A549 (cell line): ENCODE results near the gene KCNIP3. TPM values are rescaled to one million over a fixed set of nuclear protein-coding genes. Genes with fewer than 3 reads are reported as not detected.

ENCODE experiments used
- ATAC-seq, 2 experiments: fragments of 200-7000 bp in 1 of 2; fragments of >200 bp in 1 of 2; cut with Nextera tagmentation in 1 of 2; cut with Tn5 transposase in 1 of 2; 3 replicates each; pipeline versions ENCODE4 v1.8.0 to v1.9.1; 2018 to 2020; ENCODE audit warnings: mild to moderate bottlenecking in 1 of 2, moderate library complexity in 1 of 2
- CTCF ChIA-PET: fragments of 300-600 bp; sonication (Branson Sonifier 250); formaldehyde crosslinking; extraction: SDS; loops from one replicate; lab custom pipeline; 2021; ENCODE audit warnings: antibody characterized with exemption, inconsistent platforms; lab: Yijun Ruan, JAX
- POLR2A ChIA-PET: fragments of 350-600 bp; formaldehyde crosslinking; extraction: SDS; loops from one replicate; lab custom pipeline; 2021; ENCODE audit warnings: antibody characterized with exemption, inconsistent platforms; lab: Yijun Ruan, JAX
- DNase-seq, 2 experiments: peaks; one replicate each; pipeline versions ENCODE4 v3.0.0 to v3.0.0-alpha.2; 2011 to 2016; ENCODE audit warnings: low read depth in 1 of 2, low spot score in 1 of 2
- FAIRE-seq: peaks from 2 replicates; lab custom pipeline; 2011; peaks lifted over from hg19 to GRCh38; lab: Jason Lieb, UNC
- H3K27ac ChIP-seq, 2 experiments: fragments of >200 bp; sonication (Bioruptor Twin); formaldehyde crosslinking; 3 replicates each; pipeline ENCODE4 v1.5.1; 2016 to 2017
- H3K4me1 ChIP-seq: fragments of >200 bp; sonication (Bioruptor Twin); formaldehyde crosslinking; 3 replicates; pipeline ENCODE4 v1.6.1; 2016
- H3K4me2 ChIP-seq: fragments of >200 bp; sonication (Bioruptor Twin); formaldehyde crosslinking; 3 replicates; pipeline ENCODE4 v1.6.1; 2016
- H3K4me3 ChIP-seq: fragments of >200 bp; sonication (Bioruptor Twin); formaldehyde crosslinking; 3 replicates; pipeline ENCODE4 v1.5.1; 2016
- H3K9me3 ChIP-seq: fragments of >200 bp; sonication (Bioruptor Twin); formaldehyde crosslinking; 3 replicates; pipeline ENCODE4 v1.6.1; 2016
- BHLHE40 ChIP-seq: IDR thresholded peaks from 2 replicates; pipeline ENCODE4 v1.6.1; 2012; ENCODE audit warnings: low read depth, low read length, inconsistent platforms
- CBX2 ChIP-seq: fragments of 200-600 bp; sonication (generic); IDR thresholded peaks from 2 replicates; pipeline ENCODE4 v1.6.1; 2016; ENCODE audit warnings: low read depth, mild to moderate bottlenecking, borderline replicate concordance
- CHD2 ChIP-seq: fragments of 150-350 bp; IDR thresholded peaks from 2 replicates; pipeline ENCODE4 v1.6.1; 2014; ENCODE audit warnings: low read length; ENCODE audit not compliant: partially characterized antibody
- CTCF ChIP-seq: fragments of >200 bp; sonication (Bioruptor Twin); formaldehyde crosslinking; IDR thresholded peaks from 3 replicates; pipeline ENCODE4 v1.5.1; 2016
- ESRRA ChIP-seq: fragments of 150-350 bp; IDR thresholded peaks from 2 replicates; pipeline ENCODE4 v1.6.1; 2014; ENCODE audit warnings: mild to moderate bottlenecking, low read length, borderline replicate concordance
- GATA3 ChIP-seq: IDR thresholded peaks from 2 replicates; pipeline ENCODE4 v1.6.1; 2012; ENCODE audit warnings: borderline replicate concordance
- NPAS2 ChIP-seq: fragments of 250-450 bp; sonication (Bioruptor Pico); IDR thresholded peaks from 2 replicates; pipeline ENCODE4 v1.8.0; 2022; ENCODE audit warnings: mild to moderate bottlenecking, moderate library complexity, borderline replicate concordance
- RARB ChIP-seq: fragments of 250-450 bp; sonication (Bioruptor Pico); IDR thresholded peaks from 2 replicates; pipeline ENCODE4 v1.8.0; 2021; ENCODE audit warnings: mild to moderate bottlenecking, moderate library complexity
- RCOR1 ChIP-seq: fragments of 150-350 bp; IDR thresholded peaks from 2 replicates; pipeline ENCODE4 v1.6.1; 2014; ENCODE audit warnings: antibody characterized with exemption, low read length, low read depth
- RFX5 ChIP-seq: fragments of 450-650 bp; IDR thresholded peaks from 2 replicates; pipeline ENCODE4 v1.7.1; 2014; ENCODE audit warnings: antibody characterized with exemption, mild to moderate bottlenecking, moderate library complexity
- TFCP2L1 ChIP-seq: fragments of 250-450 bp; sonication (Bioruptor Pico); IDR thresholded peaks from 2 replicates; pipeline ENCODE4 v1.5.0; 2021; ENCODE audit warnings: mild to moderate bottlenecking
- TP53 ChIP-seq: fragments of 250-450 bp; sonication (Bioruptor Pico); IDR thresholded peaks from 2 replicates; pipeline ENCODE4 v1.5.0; 2021; ENCODE audit warnings: mild to moderate bottlenecking, moderate library complexity
- ZC3H11A ChIP-seq: fragments of 450-650 bp; IDR thresholded peaks from 2 replicates; pipeline ENCODE4 v1.6.1; 2014; ENCODE audit warnings: antibody characterized with exemption, mild to moderate bottlenecking
- ZFP36 ChIP-seq: fragments of 450-650 bp; IDR thresholded peaks from 2 replicates; pipeline ENCODE4 v1.6.1; 2014; ENCODE audit warnings: borderline replicate concordance; ENCODE audit not compliant: partially characterized antibody
- ZNF302 ChIP-seq: fragments of 250-450 bp; sonication (Bioruptor Pico); IDR thresholded peaks from 2 replicates; pipeline ENCODE4 v1.9.0; 2021; ENCODE audit warnings: inconsistent platforms, mild to moderate bottlenecking, moderate library complexity
- ZSCAN20 ChIP-seq: fragments of 250-450 bp; sonication (Bioruptor Pico); IDR thresholded peaks from 2 replicates; pipeline ENCODE4 v1.8.0; 2022; ENCODE audit warnings: mild to moderate bottlenecking, moderate library complexity
- WGBS: methylation state at CpG from one replicate; pipeline ENCODE4 v1.1.6; 2017; ENCODE audit errors: missing lambda C conversion rate; 5-methylcytosine and 5-hydroxymethylcytosine counted together
- polyA plus RNA-seq, 4 experiments: library from polyadenylated mRNA; depleted of rRNA in 3 of 4; stranded (reverse); fragments of >200 nt; fragmentation: RNase III in 1 of 4; extraction: RNeasy Plus Mini Kit Qiagen cat#74134 plus additional on column Dnase treatment in 1 of 4; gene quantifications; 2 replicates in 3 of 4; 3 replicates in 1 of 4; pipeline ENCODE4 v1.2.3, GENCODE V29; 2011 to 2017
- TF ChIP-seq, protein P1 (sequence below): fragments of >200 bp; sonication (Bioruptor Twin); formaldehyde crosslinking; IDR thresholded peaks from 2 replicates; pipeline ENCODE4 v1.6.1; 2016
- TF ChIP-seq, protein P2 (sequence below): IDR thresholded peaks from 2 replicates; pipeline ENCODE4 v1.6.1; 2012
- TF ChIP-seq, protein P3 (sequence below): fragments of 150-350 bp; IDR thresholded peaks from 2 replicates; pipeline ENCODE4 v1.6.1; 2014; ENCODE audit warnings: low read depth, mild to moderate bottlenecking, low read length
- TF ChIP-seq, protein P4 (sequence below): IDR thresholded peaks from 2 replicates; pipeline ENCODE4 v1.6.1; 2012; ENCODE audit warnings: low read depth, borderline replicate concordance
- TF ChIP-seq, protein P5 (sequence below): fragments of 200-600 bp; sonication (generic); IDR thresholded peaks from 2 replicates; pipeline ENCODE4 v1.6.1; 2016; ENCODE audit warnings: antibody characterized with exemption, mild to moderate bottlenecking, moderate library complexity

KCNIP3 gene
- polyA plus RNA-seq, 2 of the 4 experiments (the other 2 are of a cell fraction), result 0.13 to 0.84 TPM

- TF ChIP-seq RCOR1, result no peak
- no peak for TF ChIP-seq ZSCAN20 (CRISPR knock-in tag)
- TF ChIP-seq GATA3, result no peak
These were observed 35.5 kb upstream of the KCNIP3 start (continued) for GRCh38 chr2:95261602-95262001.

- TF ChIP-seq, protein P1, sequence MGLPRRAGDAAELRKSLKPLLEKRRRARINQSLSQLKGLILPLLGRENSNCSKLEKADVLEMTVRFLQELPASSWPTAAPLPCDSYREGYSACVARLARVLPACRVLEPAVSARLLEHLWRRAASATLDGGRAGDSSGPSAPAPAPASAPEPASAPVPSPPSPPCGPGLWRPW, result no peak
- TF ChIP-seq, protein P2, sequence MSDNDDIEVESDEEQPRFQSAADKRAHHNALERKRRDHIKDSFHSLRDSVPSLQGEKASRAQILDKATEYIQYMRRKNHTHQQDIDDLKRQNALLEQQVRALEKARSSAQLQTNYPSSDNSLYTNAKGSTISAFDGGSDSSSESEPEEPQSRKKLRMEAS, result no peak
- TF ChIP-seq RFX5 (no peak), ESRRA (no peak), BHLHE40 (no peak), TFCP2L1 (CRISPR knock-in tag) (no peak), ZNF302 (no peak)
- ChIA-PET CTCF (no interaction called here), POLR2A (no interaction called here)
- Histone ChIP-seq H3K4me1 (no peaks in the 10 kb centered on the region), H3K9me3 (peaks cover 23% of the 10 kb centered on the region; the same call in 2 of the 3 replicates), H3K4me2 (no peak overlapping the region), H3K27ac (no peak overlapping the region), H3K4me3 (no peak overlapping the region)
- ATAC-seq (no peak), FAIRE-seq (no peak), DNase-seq (no peak)
- 6% methylated on average over 2 of the region's 2 CpGs for WGBS
These were observed 34.1 kb upstream of the KCNIP3 start for GRCh38 chr2:95262896-95263542.

- TF ChIP-seq ZC3H11A, result no peak
- no peak for TF ChIP-seq ZSCAN20 (CRISPR knock-in tag)
- no peak for TF ChIP-seq RARB (CRISPR knock-in tag)
- no peak for TF ChIP-seq ZFP36
- TF ChIP-seq, protein P2, result no peak
- TF ChIP-seq, protein P3, sequence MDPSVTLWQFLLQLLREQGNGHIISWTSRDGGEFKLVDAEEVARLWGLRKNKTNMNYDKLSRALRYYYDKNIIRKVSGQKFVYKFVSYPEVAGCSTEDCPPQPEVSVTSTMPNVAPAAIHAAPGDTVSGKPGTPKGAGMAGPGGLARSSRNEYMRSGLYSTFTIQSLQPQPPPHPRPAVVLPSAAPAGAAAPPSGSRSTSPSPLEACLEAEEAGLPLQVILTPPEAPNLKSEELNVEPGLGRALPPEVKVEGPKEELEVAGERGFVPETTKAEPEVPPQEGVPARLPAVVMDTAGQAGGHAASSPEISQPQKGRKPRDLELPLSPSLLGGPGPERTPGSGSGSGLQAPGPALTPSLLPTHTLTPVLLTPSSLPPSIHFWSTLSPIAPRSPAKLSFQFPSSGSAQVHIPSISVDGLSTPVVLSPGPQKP, result no peak
- TF ChIP-seq CHD2, result no peak
- TF ChIP-seq, protein P4, sequence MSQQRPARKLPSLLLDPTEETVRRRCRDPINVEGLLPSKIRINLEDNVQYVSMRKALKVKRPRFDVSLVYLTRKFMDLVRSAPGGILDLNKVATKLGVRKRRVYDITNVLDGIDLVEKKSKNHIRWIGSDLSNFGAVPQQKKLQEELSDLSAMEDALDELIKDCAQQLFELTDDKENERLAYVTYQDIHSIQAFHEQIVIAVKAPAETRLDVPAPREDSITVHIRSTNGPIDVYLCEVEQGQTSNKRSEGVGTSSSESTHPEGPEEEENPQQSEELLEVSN, result no peak
- no peak for TF ChIP-seq TP53 (CRISPR knock-in tag)
- no peak for TF ChIP-seq NPAS2 (CRISPR knock-in tag)
- no peak for TF ChIP-seq GATA3
- TF ChIP-seq CBX2, result no peak
- TF ChIP-seq, protein P5, sequence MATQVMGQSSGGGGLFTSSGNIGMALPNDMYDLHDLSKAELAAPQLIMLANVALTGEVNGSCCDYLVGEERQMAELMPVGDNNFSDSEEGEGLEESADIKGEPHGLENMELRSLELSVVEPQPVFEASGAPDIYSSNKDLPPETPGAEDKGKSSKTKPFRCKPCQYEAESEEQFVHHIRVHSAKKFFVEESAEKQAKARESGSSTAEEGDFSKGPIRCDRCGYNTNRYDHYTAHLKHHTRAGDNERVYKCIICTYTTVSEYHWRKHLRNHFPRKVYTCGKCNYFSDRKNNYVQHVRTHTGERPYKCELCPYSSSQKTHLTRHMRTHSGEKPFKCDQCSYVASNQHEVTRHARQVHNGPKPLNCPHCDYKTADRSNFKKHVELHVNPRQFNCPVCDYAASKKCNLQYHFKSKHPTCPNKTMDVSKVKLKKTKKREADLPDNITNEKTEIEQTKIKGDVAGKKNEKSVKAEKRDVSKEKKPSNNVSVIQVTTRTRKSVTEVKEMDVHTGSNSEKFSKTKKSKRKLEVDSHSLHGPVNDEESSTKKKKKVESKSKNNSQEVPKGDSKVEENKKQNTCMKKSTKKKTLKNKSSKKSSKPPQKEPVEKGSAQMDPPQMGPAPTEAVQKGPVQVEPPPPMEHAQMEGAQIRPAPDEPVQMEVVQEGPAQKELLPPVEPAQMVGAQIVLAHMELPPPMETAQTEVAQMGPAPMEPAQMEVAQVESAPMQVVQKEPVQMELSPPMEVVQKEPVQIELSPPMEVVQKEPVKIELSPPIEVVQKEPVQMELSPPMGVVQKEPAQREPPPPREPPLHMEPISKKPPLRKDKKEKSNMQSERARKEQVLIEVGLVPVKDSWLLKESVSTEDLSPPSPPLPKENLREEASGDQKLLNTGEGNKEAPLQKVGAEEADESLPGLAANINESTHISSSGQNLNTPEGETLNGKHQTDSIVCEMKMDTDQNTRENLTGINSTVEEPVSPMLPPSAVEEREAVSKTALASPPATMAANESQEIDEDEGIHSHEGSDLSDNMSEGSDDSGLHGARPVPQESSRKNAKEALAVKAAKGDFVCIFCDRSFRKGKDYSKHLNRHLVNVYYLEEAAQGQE, result no peak
- no peak for TF ChIP-seq RFX5
- TF ChIP-seq CTCF, result no peak
- peaks cover 14% of the 10 kb centered on the region; the same call in 2 of the 3 replicates for H3K9me3 ChIP-seq
- FAIRE-seq (no peak), ATAC-seq (peak in 1 of 2 experiments; percentile 40; a peak in 2 of 6 replicates), DNase-seq (no peak)
- POLR2A ChIA-PET, result no interaction called here
- H3K4me3 ChIP-seq, result no peak overlapping the region
- H3K4me2 ChIP-seq, result no peak overlapping the region
- no peak overlapping the region for H3K27ac ChIP-seq
- no peaks in the 10 kb centered on the region for H3K4me1 ChIP-seq
- 2% methylated on average over 5 of the region's 6 CpGs for WGBS
- CTCF ChIA-PET, result no interaction called here
These were observed 32.5 kb upstream of the KCNIP3 start for GRCh38 chr2:95264624-95265023.
